IMR-90 (cell line): ENCODE measurements around the gene OR3A2.

Experiments used
- BHLHE40 ChIP-seq: fragments of 150-350 bp; IDR thresholded peaks from 2 replicates; pipeline ENCODE4 v1.6.1; 2016; ENCODE audit warnings: mild to moderate bottlenecking, low read depth, low read length
- CEBPB ChIP-seq: IDR thresholded peaks from 2 replicates; pipeline ENCODE4 v1.6.1; 2012; ENCODE audit warnings: low read depth, low read length, improper control_type of control experiment
- CHD1 ChIP-seq: IDR thresholded peaks from 2 replicates; pipeline ENCODE4 v1.6.1; 2012; ENCODE audit warnings: low read depth, low read length, improper control_type of control experiment
- CTCF ChIP-seq: conservative IDR thresholded peaks from 2 replicates; pipeline ENCODE4 v1.5.1; 2012; ENCODE audit warnings: mild to moderate bottlenecking, low read depth, low read length, improper control_type of control experiment
- FOS ChIP-seq: fragments of 150-350 bp; IDR thresholded peaks from 2 replicates; pipeline ENCODE4 v1.6.1; 2016; ENCODE audit warnings: low read depth, low read length
- MXI1 ChIP-seq: IDR thresholded peaks from 2 replicates; pipeline ENCODE4 v1.6.1; 2012; ENCODE audit warnings: low read depth, mild to moderate bottlenecking, low read length, moderate library complexity, borderline replicate concordance
- POLR2A ChIP-seq: IDR thresholded peaks from 2 replicates; pipeline ENCODE4 v1.6.1; 2012; ENCODE audit warnings: mild to moderate bottlenecking, low read depth, low read length
- RAD21 ChIP-seq: IDR thresholded peaks from 2 replicates; pipeline ENCODE4 v1.6.1; 2012; ENCODE audit warnings: low read length, improper control_type of control experiment
- RCOR1 ChIP-seq: IDR thresholded peaks from 2 replicates; pipeline ENCODE4 v1.6.1; 2012; ENCODE audit warnings: mild to moderate bottlenecking, low read length, improper control_type of control experiment; ENCODE audit not compliant: insufficient replicate concordance
- RFX5 ChIP-seq: IDR thresholded peaks from 2 replicates; pipeline ENCODE4 v1.8.0; 2012; ENCODE audit warnings: low read depth, mild to moderate bottlenecking, low read length, moderate library complexity
- SMC3 ChIP-seq: fragments of 150-350 bp; IDR thresholded peaks from 2 replicates; pipeline ENCODE4 v1.6.1; 2016; ENCODE audit warnings: low read depth, mild to moderate bottlenecking, antibody characterized with exemption, low read length, moderate library complexity
- TF ChIP-seq, protein P1 (sequence below): fragments of 150-350 bp; IDR thresholded peaks from 2 replicates; pipeline ENCODE4 v1.6.1; 2016; ENCODE audit warnings: low read depth, mild to moderate bottlenecking, low read length, moderate library complexity, borderline replicate concordance
- TF ChIP-seq, protein P2 (sequence below): fragments of 150-350 bp; IDR thresholded peaks from 2 replicates; pipeline ENCODE4 v1.6.1; 2017; ENCODE audit warnings: mild to moderate bottlenecking, antibody characterized with exemption, low read length, low read depth

DNA sequence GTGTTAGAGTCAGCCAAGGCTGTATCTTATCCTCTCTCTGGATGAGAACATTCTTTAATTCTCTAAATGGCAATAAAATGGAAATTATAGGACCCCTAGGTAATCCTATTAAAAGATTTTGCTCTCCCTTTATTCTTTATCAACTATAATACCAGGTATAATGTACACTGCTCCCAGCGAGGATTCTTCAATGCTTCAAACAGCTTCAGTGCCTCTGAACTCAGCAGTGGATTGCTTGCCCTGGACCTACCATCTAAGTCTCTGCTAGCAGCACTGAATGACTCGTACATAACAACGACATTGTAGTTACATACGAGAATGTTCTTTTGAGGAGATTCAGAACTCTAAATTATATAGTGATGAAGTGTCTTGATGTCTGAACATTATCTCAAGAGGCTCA is 3.7 kb upstream of the OR3A2 start:
- no peak for TF ChIP-seq CTCF
- no peak for TF ChIP-seq CHD1
- TF ChIP-seq RAD21 = no peak
- TF ChIP-seq POLR2A = no peak
- TF ChIP-seq RCOR1 = no peak
- no peak for TF ChIP-seq SMC3
- no peak for TF ChIP-seq RFX5
- TF ChIP-seq, protein P1, sequence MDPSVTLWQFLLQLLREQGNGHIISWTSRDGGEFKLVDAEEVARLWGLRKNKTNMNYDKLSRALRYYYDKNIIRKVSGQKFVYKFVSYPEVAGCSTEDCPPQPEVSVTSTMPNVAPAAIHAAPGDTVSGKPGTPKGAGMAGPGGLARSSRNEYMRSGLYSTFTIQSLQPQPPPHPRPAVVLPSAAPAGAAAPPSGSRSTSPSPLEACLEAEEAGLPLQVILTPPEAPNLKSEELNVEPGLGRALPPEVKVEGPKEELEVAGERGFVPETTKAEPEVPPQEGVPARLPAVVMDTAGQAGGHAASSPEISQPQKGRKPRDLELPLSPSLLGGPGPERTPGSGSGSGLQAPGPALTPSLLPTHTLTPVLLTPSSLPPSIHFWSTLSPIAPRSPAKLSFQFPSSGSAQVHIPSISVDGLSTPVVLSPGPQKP = no peak
- TF ChIP-seq FOS = no peak
- TF ChIP-seq BHLHE40 = no peak
- TF ChIP-seq CEBPB = no peak
- TF ChIP-seq, protein P2, sequence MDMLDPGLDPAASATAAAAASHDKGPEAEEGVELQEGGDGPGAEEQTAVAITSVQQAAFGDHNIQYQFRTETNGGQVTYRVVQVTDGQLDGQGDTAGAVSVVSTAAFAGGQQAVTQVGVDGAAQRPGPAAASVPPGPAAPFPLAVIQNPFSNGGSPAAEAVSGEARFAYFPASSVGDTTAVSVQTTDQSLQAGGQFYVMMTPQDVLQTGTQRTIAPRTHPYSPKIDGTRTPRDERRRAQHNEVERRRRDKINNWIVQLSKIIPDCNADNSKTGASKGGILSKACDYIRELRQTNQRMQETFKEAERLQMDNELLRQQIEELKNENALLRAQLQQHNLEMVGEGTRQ = no peak
- no peak for TF ChIP-seq MXI1
